ENCODE results near the gene LELP1.

Gene LELP1

DNA sequence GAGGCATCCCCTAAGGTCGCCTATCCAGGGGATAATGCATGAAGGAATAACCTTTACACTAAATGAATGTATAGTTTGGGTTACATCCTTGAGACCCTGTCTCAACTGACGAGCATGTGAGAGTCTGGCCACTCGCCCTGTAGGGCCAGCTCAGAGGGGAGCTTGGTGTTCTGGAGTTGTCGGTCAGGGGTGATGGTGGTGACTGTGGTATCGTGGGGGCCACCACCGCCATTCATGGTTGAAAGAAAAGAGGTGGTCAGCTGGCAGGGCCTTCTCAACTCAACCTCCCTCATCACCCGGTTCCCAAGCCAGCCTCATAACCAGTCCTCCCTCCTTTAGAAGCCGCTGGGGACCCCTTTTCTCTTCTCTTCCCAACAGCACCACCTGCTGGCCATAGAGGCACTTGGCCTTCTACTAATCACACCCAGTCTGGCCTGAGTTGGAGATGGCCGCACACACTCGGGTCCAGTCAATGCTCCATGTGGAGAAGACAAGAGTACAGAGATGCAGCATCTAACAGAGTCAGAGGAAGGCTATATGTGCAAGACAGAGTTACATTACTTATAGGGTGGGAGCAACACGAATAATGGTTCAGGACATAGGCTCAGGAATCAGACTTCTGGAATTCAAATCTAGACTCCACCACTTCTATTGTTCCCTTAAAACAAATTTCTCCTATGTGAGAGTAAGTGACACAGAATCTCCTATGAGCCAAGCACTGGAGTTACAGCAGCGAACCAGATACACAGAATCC, 26.0 kb downstream of the LELP1 start:
- DNase-seq: peak; percentile 60

- no peak for DNase-seq
Observed at GRCh38 chr1:153231363-153231762, 28.1 kb downstream of the LELP1 start.

DNA sequence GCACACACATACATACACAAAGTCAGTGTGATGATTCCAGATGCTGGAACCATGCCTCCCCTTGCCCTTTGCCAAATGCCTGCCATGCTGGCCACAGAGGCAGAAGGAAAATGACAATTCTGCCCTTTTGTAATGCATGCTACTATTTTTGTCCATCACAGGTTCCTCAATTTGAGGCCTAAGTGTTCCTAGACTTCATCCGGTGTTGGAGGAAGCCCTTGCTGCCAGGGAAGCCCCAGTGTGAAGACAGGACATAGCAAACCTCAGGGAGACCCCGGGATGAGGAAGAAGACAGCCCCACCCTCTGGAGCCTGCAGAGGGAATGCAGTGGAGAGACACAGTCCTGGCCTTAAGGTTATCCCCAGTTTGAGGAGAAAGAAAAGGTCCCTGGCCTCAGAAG, 28.6 kb downstream of the LELP1 start:
- no peak for DNase-seq

DNA sequence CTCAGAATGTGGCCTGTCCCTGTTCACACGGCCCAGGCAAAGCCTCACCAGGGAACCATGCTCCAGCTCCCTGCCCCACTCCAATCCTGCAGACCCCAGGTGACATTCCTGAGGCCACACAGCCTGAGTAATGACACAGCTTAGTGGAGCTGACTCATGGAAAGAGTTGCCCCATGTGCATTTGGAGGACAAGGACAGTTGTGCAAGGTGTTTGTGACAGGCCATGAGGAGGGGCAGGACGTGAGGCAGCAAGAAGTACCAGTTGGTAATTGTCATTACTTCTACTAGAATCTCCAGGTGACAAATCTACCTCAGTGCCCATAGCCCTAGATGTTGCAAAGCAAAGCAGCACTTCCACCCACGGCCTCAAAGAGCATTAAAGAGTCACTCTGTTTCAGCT, 29.3 kb downstream of the LELP1 start:
- DNase-seq: no peak

GRCh38 chr1:153233448-153233847, 30.2 kb downstream of the LELP1 start:
- DNase-seq: no peak

GRCh38 chr1:153238527-153238926, 35.3 kb downstream of the LELP1 start:
- DNase-seq: no peak

GRCh38 chr1:153242160-153242559, 38.9 kb downstream of the LELP1 start:
- no peak for DNase-seq

DNA sequence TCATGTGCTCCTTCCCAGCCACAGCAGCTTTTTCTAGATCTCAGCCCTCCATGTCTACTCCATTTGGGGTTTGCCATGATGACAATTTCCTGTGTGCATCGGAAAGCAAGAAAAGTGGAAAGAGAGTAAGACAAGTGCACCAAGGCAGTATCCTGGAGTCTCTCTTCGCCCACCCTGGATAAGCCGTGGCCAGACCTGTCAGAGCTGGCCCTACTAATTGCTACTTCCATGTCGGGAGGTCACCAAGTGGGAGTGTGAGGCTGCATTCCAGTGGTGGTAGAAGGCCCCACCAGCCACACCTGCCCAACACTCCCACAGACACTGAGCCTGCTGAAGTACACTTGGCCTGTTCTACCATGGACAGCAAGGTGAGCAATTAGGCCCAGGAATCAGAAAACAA, 42.2 kb downstream of the LELP1 start:
- no peak for DNase-seq

- no peak for DNase-seq
Observed at GRCh38 chr1:153246018-153246417, 42.8 kb downstream of the LELP1 start.

GRCh38 chr1:153246825-153247224, 43.6 kb downstream of the LELP1 start:
- no peak for DNase-seq

DNA sequence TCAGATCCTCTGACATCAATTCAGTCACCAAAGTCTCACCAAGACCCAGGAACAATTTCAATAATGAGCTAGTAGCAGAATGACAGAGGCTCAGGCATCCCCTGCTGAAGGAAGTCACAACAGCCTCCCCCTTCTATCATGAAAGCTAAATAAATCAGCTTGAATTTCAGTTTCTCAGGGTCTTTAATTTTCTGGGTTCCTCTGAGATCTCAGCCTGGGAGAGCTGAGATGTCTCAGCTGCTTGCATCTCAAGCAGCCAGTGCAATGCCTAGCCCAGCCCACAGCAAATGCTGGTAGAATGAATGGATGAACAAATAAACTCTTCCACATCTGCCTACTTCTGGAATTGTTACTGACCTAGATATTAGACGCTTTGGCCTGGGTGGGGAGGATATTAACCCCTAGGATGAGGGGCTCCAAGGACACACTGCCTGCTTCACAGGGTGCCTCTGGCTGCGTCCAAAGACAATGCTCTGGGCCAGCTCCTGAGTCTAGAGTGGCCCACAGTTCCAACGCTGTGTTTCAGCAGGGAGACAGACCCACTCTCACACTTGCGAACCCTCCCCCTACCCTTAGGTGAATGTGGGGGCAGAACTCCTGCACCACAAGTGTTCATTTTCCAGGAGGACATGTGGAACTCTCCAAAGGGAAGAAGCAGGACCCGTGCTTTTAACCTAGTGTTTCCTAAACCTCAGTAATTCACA, 45.1 kb downstream of the LELP1 start:
- no peak for DNase-seq

DNA sequence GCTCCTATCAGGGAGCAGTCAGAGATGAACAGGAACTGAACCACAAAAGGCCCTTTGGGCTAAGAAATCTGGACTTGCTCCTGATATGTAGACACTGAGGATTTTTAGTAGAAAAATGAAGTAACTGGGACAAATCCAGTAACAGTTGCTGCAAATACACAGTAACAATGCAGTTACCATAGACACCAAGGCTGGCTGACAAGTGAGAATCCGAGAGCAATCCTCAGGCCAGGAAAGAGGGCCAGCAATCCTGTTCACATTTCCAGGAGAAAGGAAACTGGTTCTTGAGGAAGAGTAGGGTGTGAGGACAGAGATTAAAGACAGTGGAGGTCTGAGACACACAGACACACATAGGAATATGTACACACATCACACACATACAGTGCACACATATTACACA, 46.9 kb downstream of the LELP1 start:
- no peak for DNase-seq

- no peak for DNase-seq
Observed at GRCh38 chr1:153251087-153251486, 47.9 kb downstream of the LELP1 start.

DNA sequence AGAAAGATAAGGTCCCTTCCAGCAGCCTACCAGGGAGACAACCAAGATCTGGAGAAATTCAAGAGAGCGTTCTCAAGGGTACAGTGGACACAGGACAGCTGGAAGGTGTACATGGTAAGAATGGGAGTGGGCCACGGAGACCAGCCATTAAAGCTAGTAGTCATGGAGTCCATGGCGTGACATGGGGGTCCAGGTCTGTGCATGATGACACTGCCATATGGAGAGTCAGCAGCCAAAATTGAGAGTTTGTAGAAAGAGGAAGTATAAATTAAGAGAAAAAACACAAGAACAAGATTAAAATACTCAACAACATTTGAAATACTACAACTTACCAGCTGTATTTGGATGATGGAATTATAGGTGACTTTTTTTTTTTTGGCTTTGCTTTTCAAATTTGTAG, 48.3 kb downstream of the LELP1 start:
- DNase-seq: no peak

GRCh38 chr1:153251988-153252387, 48.8 kb downstream of the LELP1 start:
- DNase-seq: no peak

GRCh38 chr1:153253076-153253475, 49.8 kb downstream of the LELP1 start:
- DNase-seq: no peak

DNA sequence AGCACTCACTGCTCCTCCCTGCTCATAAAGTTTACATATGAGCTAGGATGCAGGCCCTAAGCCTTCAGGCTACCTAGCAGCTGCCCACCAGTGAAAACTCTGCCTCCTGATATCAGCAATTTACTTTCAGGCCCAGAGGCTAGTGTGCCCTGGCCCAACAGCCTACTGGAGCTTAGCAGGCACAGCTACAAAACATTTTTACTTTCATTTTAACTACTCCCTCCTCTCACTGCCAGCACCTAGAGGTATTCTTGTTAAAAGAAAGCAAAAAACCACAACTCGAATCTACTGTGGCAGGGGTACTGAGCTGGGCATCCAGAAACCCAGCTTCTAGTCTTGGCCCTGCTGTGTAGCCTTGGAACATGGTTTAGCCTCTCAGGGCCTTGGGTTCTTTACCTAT, 50.5 kb downstream of the LELP1 start:
- no peak for DNase-seq

All from stimulated activated CD8-positive, alpha-beta memory T cell treated with anti-CD3 and anti-CD28 coated beads, Interleukin-4, amount 100 ng/mL, for 48 hours (primary cell).